ENCODE measurements around the gene CLCA4.
"Not testable (repeated sequence)": the region's sequence is repeated elsewhere in the genome, so short reads cannot be mapped to it uniquely, and the experiment has no call there.

CLCA4 gene

GRCh38 chr1:86567878-86568277 is 21.0 kb downstream of the CLCA4 start:
- Histone ChIP-seq H3K4me1 (ENCODE audit: control insufficient read depth, insufficient read depth, low read length) (no peaks in the 10 kb centered on the region), H3K9ac (ENCODE audit: low read depth, low read length) (no peak overlapping the region), H3K36me3 (ENCODE audit: control insufficient read depth, insufficient read depth, low read length) (no peaks in the 10 kb centered on the region), H3K27ac (ENCODE audit: low read depth, low read length) (no peak overlapping the region), H3K9me3 (ENCODE audit: control insufficient read depth, insufficient read depth, low read length) (no peaks in the 10 kb centered on the region), H3K27me3 (ENCODE audit: control insufficient read depth, insufficient read depth, low read length) (no peaks in the 10 kb centered on the region), H3K4me3 (ENCODE audit: low read depth, low read length) (no peak overlapping the region)

GRCh38 chr1:86573763-86574484 is 27.0 kb downstream of the CLCA4 start:
- no peak overlapping the region for H3K9ac ChIP-seq (ENCODE audit: low read depth, low read length)
- no peak overlapping the region for H3K4me3 ChIP-seq (ENCODE audit: low read depth, low read length)
- no peaks in the 10 kb centered on the region for H3K4me1 ChIP-seq (ENCODE audit: control insufficient read depth, insufficient read depth, low read length)
- no peaks in the 10 kb centered on the region for H3K9me3 ChIP-seq (ENCODE audit: control insufficient read depth, insufficient read depth, low read length)
- H3K27ac ChIP-seq (ENCODE audit: low read depth, low read length): no peak overlapping the region
- no peaks in the 10 kb centered on the region for H3K27me3 ChIP-seq (ENCODE audit: control insufficient read depth, insufficient read depth, low read length)
- no peaks in the 10 kb centered on the region for H3K36me3 ChIP-seq (ENCODE audit: control insufficient read depth, insufficient read depth, low read length)

- Histone ChIP-seq H3K27me3 (ENCODE audit: control insufficient read depth, insufficient read depth, low read length) (no peaks in the 10 kb centered on the region), H3K36me3 (ENCODE audit: control insufficient read depth, insufficient read depth, low read length) (no peaks in the 10 kb centered on the region), H3K9ac (ENCODE audit: low read depth, low read length) (no peak overlapping the region), H3K9me3 (ENCODE audit: control insufficient read depth, insufficient read depth, low read length) (no peaks in the 10 kb centered on the region), H3K27ac (ENCODE audit: low read depth, low read length) (no peak overlapping the region), H3K4me3 (ENCODE audit: low read depth, low read length) (no peak overlapping the region), H3K4me1 (ENCODE audit: control insufficient read depth, insufficient read depth, low read length) (no peaks in the 10 kb centered on the region)
These were observed 34.4 kb downstream of the CLCA4 start for GRCh38 chr1:86581231-86581630.

GRCh38 chr1:86582161-86582560 is 35.3 kb downstream of the CLCA4 start:
- H3K36me3 ChIP-seq (ENCODE audit: control insufficient read depth, insufficient read depth, low read length): no peaks in the 10 kb centered on the region

GRCh38 chr1:86583032-86583431 is 36.2 kb downstream of the CLCA4 start:
- H3K4me3 ChIP-seq (ENCODE audit: low read depth, low read length): no peak overlapping the region
- no peak overlapping the region for H3K9ac ChIP-seq (ENCODE audit: low read depth, low read length)
- no peaks in the 10 kb centered on the region for H3K27me3 ChIP-seq (ENCODE audit: control insufficient read depth, insufficient read depth, low read length)
- H3K9me3 ChIP-seq (ENCODE audit: control insufficient read depth, insufficient read depth, low read length): no peaks in the 10 kb centered on the region
- H3K4me1 ChIP-seq (ENCODE audit: control insufficient read depth, insufficient read depth, low read length): no peaks in the 10 kb centered on the region
- H3K27ac ChIP-seq (ENCODE audit: low read depth, low read length): no peak overlapping the region
- H3K36me3 ChIP-seq (ENCODE audit: control insufficient read depth, insufficient read depth, low read length): no peaks in the 10 kb centered on the region

More at GRCh38 chr1:86582161-86582560, 35.3 kb downstream of the CLCA4 start:
- Histone ChIP-seq H3K9me3 (ENCODE audit: control insufficient read depth, insufficient read depth, low read length) (no peaks in the 10 kb centered on the region), H3K27ac (ENCODE audit: low read depth, low read length) (no peak overlapping the region), H3K9ac (ENCODE audit: low read depth, low read length) (no peak overlapping the region), H3K27me3 (ENCODE audit: control insufficient read depth, insufficient read depth, low read length) (no peaks in the 10 kb centered on the region), H3K4me3 (ENCODE audit: low read depth, low read length) (no peak overlapping the region), H3K4me1 (ENCODE audit: control insufficient read depth, insufficient read depth, low read length) (no peaks in the 10 kb centered on the region)

- H3K27ac ChIP-seq (ENCODE audit: low read depth, low read length): no peak overlapping the region
- no peak overlapping the region for H3K9ac ChIP-seq (ENCODE audit: low read depth, low read length)
- H3K4me3 ChIP-seq (ENCODE audit: low read depth, low read length): no peak overlapping the region
- no peaks in the 10 kb centered on the region for H3K4me1 ChIP-seq (ENCODE audit: control insufficient read depth, insufficient read depth, low read length)
- no peaks in the 10 kb centered on the region for H3K36me3 ChIP-seq (ENCODE audit: control insufficient read depth, insufficient read depth, low read length)
- H3K27me3 ChIP-seq (ENCODE audit: control insufficient read depth, insufficient read depth, low read length): no peaks in the 10 kb centered on the region
- H3K9me3 ChIP-seq (ENCODE audit: control insufficient read depth, insufficient read depth, low read length): no peaks in the 10 kb centered on the region
These were observed 36.7 kb downstream of the CLCA4 start for GRCh38 chr1:86583593-86583992.

DNA sequence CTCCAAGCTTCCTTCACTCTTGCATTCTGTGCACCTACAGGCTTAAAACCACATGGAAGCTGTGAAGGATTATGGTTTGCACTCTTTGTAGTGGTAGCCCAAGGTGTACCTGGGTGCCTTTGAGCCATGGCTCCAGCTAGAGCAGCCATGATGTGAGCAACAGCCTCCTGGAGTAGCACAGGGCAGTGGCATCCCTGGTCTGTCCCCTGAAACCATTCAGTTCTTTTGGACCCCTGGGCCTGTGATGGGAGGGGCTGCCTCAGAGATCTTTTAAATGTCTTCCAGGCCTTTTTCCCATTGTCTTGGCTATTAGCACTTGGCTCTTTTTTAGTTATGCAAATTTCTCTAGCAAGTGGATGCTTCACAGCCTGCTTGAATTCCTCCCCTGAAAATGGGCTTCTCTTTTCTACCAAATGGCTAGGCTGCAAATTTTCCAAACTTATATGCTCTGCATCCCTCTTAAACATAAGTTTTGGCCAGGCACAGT is 47.4 kb downstream of the CLCA4 start:
- H3K27ac ChIP-seq (ENCODE audit: low read depth, low read length): no peak overlapping the region
- no peak overlapping the region for H3K9ac ChIP-seq (ENCODE audit: low read depth, low read length)
- H3K9me3 ChIP-seq (ENCODE audit: control insufficient read depth, insufficient read depth, low read length): peaks cover 23% of the 10 kb centered on the region
- H3K36me3 ChIP-seq (ENCODE audit: control insufficient read depth, insufficient read depth, low read length): no peaks in the 10 kb centered on the region
- no peak overlapping the region for H3K4me3 ChIP-seq (ENCODE audit: low read depth, low read length)
- H3K27me3 ChIP-seq (ENCODE audit: control insufficient read depth, insufficient read depth, low read length): no peaks in the 10 kb centered on the region
- H3K4me1 ChIP-seq (ENCODE audit: control insufficient read depth, insufficient read depth, low read length): no peaks in the 10 kb centered on the region

DNA sequence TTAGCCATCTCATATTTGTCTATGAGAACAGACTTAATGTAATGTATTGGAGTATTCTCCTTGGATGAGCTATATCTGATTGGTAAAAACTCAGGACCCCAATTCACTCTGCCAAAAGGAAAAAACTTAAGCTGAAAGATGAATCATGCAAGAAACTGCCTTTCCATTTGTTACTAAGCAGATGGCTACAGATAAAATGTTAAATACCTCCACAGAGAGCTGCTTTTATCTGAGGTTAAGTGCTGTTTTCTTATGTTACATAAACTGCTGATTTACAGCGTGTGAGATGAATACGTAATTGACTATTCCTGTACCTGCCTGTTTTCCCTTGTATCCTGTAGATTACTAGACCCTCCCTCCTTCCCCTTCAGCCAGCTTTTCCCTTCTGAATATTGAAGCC is 49.3 kb downstream of the CLCA4 start:
- no peak overlapping the region for H3K4me3 ChIP-seq (ENCODE audit: low read depth, low read length)
- H3K27ac ChIP-seq (ENCODE audit: low read depth, low read length): no peak overlapping the region
- H3K27me3 ChIP-seq (ENCODE audit: control insufficient read depth, insufficient read depth, low read length): no peaks in the 10 kb centered on the region
- no peaks in the 10 kb centered on the region for H3K36me3 ChIP-seq (ENCODE audit: control insufficient read depth, insufficient read depth, low read length)
- H3K4me1 ChIP-seq (ENCODE audit: control insufficient read depth, insufficient read depth, low read length): no peaks in the 10 kb centered on the region
- H3K9ac ChIP-seq (ENCODE audit: low read depth, low read length): no peak overlapping the region
- H3K9me3 ChIP-seq (ENCODE audit: control insufficient read depth, insufficient read depth, low read length): peaks cover 23% of the 10 kb centered on the region

DNA sequence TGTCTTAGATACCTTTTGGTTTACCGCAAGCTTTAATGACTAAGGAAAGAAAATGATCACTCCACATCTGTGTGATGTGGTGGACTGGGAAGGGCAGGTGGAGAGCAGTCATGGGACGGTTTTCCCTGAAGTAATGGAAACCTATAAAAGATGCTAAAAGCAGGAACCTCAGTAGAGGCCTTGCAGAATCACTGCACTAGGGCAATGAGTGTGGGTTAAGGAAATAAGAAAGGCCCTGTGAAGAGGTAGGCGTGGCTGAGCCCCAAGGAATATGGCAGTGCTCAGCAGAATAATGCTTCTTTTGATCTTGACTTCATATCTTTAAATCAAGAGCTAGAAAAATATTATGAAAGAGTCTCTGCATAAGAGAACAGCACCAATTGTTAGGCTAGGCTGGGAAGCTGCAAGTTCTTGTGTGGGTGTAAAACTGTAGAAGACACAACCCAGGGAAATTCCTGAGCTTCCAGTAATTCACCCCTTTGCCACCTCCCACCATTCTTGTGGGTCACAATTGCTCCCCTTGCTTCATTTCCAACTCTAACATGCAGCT is 49.9 kb downstream of the CLCA4 start:
- no peaks in the 10 kb centered on the region for H3K4me1 ChIP-seq (ENCODE audit: control insufficient read depth, insufficient read depth, low read length)
- no peaks in the 10 kb centered on the region for H3K36me3 ChIP-seq (ENCODE audit: control insufficient read depth, insufficient read depth, low read length)
- no peak overlapping the region for H3K4me3 ChIP-seq (ENCODE audit: low read depth, low read length)
- H3K9ac ChIP-seq (ENCODE audit: low read depth, low read length): no peak overlapping the region
- no peak overlapping the region for H3K27ac ChIP-seq (ENCODE audit: low read depth, low read length)
- peaks cover 23% of the 10 kb centered on the region for H3K9me3 ChIP-seq (ENCODE audit: control insufficient read depth, insufficient read depth, low read length)
- no peaks in the 10 kb centered on the region for H3K27me3 ChIP-seq (ENCODE audit: control insufficient read depth, insufficient read depth, low read length)

- not testable (repeated sequence) for H3K4me3 ChIP-seq (ENCODE audit: low read depth, low read length); H3K9ac ChIP-seq (ENCODE audit: low read depth, low read length); H3K27ac ChIP-seq (ENCODE audit: low read depth, low read length); H3K9me3 ChIP-seq (ENCODE audit: control insufficient read depth, insufficient read depth, low read length); H3K4me1 ChIP-seq (ENCODE audit: control insufficient read depth, insufficient read depth, low read length); H3K27me3 ChIP-seq (ENCODE audit: control insufficient read depth, insufficient read depth, low read length); H3K36me3 ChIP-seq (ENCODE audit: control insufficient read depth, insufficient read depth, low read length)
These were observed 59.2 kb downstream of the CLCA4 start for GRCh38 chr1:86606080-86606479.

- Histone ChIP-seq H3K4me3 (ENCODE audit: low read depth, low read length) (no peak overlapping the region), H3K27me3 (ENCODE audit: control insufficient read depth, insufficient read depth, low read length) (no peaks in the 10 kb centered on the region), H3K36me3 (ENCODE audit: control insufficient read depth, insufficient read depth, low read length) (no peaks in the 10 kb centered on the region), H3K27ac (ENCODE audit: low read depth, low read length) (no peak overlapping the region), H3K4me1 (ENCODE audit: control insufficient read depth, insufficient read depth, low read length) (no peaks in the 10 kb centered on the region), H3K9ac (ENCODE audit: low read depth, low read length) (no peak overlapping the region), H3K9me3 (ENCODE audit: control insufficient read depth, insufficient read depth, low read length) (peaks cover 11% of the 10 kb centered on the region)
These were observed 69.6 kb downstream of the CLCA4 start for GRCh38 chr1:86616433-86616832.

Data from HUES48 (cell line).